ENCODE data around the gene HNRNPA3. TPM values are rescaled to one million over a fixed set of nuclear protein-coding genes. Genes with fewer than 3 reads are reported as not detected.
A peak's percentile ranks its signal among the peaks of the same experiment; 100 is the strongest.

The HNRNPA3 gene
- total and polyA plus RNA-seq, 2 of the 13 experiments (the other 11 are each of a cell fraction or from before 2014, with no cell fraction given): 73.3 to 97.7 TPM

GRCh38 chr2:177164584-177165052 is 48.0 kb upstream of the HNRNPA3 start (continued):
- TF ChIP-seq, protein P1, sequence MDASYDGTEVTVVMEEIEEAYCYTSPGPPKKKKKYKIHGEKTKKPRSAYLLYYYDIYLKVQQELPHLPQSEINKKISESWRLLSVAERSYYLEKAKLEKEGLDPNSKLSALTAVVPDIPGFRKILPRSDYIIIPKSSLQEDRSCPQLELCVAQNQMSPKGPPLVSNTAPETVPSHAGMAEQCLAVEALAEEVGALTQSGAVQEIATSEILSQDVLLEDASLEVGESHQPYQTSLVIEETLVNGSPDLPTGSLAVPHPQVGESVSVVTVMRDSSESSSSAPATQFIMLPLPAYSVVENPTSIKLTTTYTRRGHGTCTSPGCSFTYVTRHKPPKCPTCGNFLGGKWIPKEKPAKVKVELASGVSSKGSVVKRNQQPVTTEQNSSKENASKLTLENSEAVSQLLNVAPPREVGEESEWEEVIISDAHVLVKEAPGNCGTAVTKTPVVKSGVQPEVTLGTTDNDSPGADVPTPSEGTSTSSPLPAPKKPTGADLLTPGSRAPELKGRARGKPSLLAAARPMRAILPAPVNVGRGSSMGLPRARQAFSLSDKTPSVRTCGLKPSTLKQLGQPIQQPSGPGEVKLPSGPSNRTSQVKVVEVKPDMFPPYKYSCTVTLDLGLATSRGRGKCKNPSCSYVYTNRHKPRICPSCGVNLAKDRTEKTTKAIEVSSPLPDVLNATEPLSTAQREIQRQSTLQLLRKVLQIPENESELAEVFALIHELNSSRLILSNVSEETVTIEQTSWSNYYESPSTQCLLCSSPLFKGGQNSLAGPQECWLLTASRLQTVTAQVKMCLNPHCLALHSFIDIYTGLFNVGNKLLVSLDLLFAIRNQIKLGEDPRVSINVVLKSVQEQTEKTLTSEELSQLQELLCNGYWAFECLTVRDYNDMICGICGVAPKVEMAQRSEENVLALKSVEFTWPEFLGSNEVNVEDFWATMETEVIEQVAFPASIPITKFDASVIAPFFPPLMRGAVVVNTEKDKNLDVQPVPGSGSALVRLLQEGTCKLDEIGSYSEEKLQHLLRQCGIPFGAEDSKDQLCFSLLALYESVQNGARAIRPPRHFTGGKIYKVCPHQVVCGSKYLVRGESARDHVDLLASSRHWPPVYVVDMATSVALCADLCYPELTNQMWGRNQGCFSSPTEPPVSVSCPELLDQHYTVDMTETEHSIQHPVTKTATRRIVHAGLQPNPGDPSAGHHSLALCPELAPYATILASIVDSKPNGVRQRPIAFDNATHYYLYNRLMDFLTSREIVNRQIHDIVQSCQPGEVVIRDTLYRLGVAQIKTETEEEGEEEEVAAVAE (CRISPR knock-in tag; IDR thresholded peaks at IDR 0.05; ENCODE audit: borderline replicate concordance): 0 out of 2 replicates have a peak, but pooled peaks have one; percentile 68
- TF ChIP-seq, protein P2, sequence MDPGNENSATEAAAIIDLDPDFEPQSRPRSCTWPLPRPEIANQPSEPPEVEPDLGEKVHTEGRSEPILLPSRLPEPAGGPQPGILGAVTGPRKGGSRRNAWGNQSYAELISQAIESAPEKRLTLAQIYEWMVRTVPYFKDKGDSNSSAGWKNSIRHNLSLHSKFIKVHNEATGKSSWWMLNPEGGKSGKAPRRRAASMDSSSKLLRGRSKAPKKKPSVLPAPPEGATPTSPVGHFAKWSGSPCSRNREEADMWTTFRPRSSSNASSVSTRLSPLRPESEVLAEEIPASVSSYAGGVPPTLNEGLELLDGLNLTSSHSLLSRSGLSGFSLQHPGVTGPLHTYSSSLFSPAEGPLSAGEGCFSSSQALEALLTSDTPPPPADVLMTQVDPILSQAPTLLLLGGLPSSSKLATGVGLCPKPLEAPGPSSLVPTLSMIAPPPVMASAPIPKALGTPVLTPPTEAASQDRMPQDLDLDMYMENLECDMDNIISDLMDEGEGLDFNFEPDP (CRISPR knock-in tag; conservative IDR thresholded peaks at IDR 0.05): no peak
- no peak for TF ChIP-seq HNRNPLL (IDR thresholded peaks at IDR 0.05; ENCODE audit: low read depth, low read length, poor library complexity, severe bottlenecking)
- no peak for TF ChIP-seq NFYB (CRISPR knock-in tag; IDR thresholded peaks at IDR 0.05)
- peak; percentile 91 for TF ChIP-seq ZKSCAN8 (CRISPR knock-in tag; IDR thresholded peaks at IDR 0.05; ENCODE audit: borderline replicate concordance)
- no peak for TF ChIP-seq ZNF180 (CRISPR knock-in tag; IDR thresholded peaks at IDR 0.05; ENCODE audit: borderline replicate concordance, low read depth)
- peak; percentile 61; the same call in 1 of the 2 replicates for TF ChIP-seq HMG20B (CRISPR knock-in tag; conservative IDR thresholded peaks at IDR 0.05)
- peak; percentile 58 for TF ChIP-seq PHF21A (CRISPR knock-in tag; IDR thresholded peaks at IDR 0.05)
- peak; percentile 72 for TF ChIP-seq TEAD3 (CRISPR knock-in tag; optimal IDR thresholded peaks at IDR 0.05; ENCODE audit: borderline replicate concordance)
- TF ChIP-seq THRA (CRISPR knock-in tag; IDR thresholded peaks at IDR 0.05; ENCODE audit: borderline replicate concordance): peak; percentile 74; the same call in 1 of the 2 replicates
- TF ChIP-seq, protein P3, sequence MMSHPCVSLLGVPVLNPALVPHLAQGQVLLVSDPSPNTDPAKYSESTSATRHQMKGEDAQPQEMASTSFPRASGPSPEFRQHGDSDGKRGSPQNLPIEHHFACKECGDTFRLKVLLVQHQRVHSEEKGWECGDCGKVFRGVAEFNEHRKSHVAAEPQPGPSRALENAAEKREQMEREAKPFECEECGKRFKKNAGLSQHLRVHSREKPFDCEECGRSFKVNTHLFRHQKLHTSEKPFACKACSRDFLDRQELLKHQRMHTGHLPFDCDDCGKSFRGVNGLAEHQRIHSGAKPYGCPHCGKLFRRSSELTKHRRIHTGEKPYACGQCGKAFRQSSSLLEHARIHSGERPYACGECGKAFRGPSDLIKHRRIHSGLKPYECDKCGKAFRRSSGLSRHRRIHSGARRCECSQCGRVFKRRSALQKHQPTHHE (CRISPR knock-in tag; IDR thresholded peaks at IDR 0.05; ENCODE audit: borderline replicate concordance): peak; percentile 34; the same call in 1 of the 2 replicates
- peak; percentile 65; the same call in 1 of the 2 replicates for TF ChIP-seq YEATS4 (CRISPR knock-in tag; IDR thresholded peaks at IDR 0.05; ENCODE audit: borderline replicate concordance)
- TF ChIP-seq KMT2A (CRISPR knock-in tag; IDR thresholded peaks at IDR 0.05): peak; percentile 94
- peak; percentile 67; the same call in 1 of the 2 replicates for TF ChIP-seq HDAC2 (CRISPR knock-in tag; IDR thresholded peaks at IDR 0.05)
- TF ChIP-seq ZNF558 (CRISPR knock-in tag; IDR thresholded peaks at IDR 0.05; ENCODE audit: borderline replicate concordance): peak; percentile 45; the same call in 1 of the 2 replicates
- 0 out of 2 replicates have a peak, but pooled peaks have one; percentile 38 for TF ChIP-seq ZNF775 (CRISPR knock-in tag; IDR thresholded peaks at IDR 0.05; ENCODE audit: borderline replicate concordance)
- no peak for TF ChIP-seq ZNF768 (CRISPR knock-in tag; IDR thresholded peaks at IDR 0.05)

All from HepG2 (cell line).